Vagina (tissue), 2 donors: ENCODE results near the gene DUSP8.

Experiments
- POLR2A ChIP-seq, 2 donors: fragments of 450-650 bp; IDR thresholded peaks; one replicate each; pipeline ENCODE4 v1.6.1; 2017; ENCODE audit warnings: antibody characterized with exemption in 2 of 2, mild to moderate bottlenecking in 2 of 2, moderate library complexity in 2 of 2
- POLR2AphosphoS5 ChIP-seq, 2 donors: sonication (generic); formaldehyde crosslinking; IDR thresholded peaks; one replicate each; pipeline ENCODE4 v1.9.0; 2017; ENCODE audit warnings: antibody characterized with exemption in 2 of 2, mild to moderate bottlenecking in 2 of 2, low read depth in 1 of 2; ENCODE audit not compliant: insufficient read depth in 1 of 2
- TF ChIP-seq, protein P1 (sequence below), 3 experiments: fragments of 450-650 bp in 2 of 3; fragments of 200-600 bp in 1 of 3; sonication (generic) in 1 of 3; IDR thresholded peaks; one replicate each; pipeline ENCODE4 v1.5.1; 2017 to 2019; ENCODE audit warnings: antibody characterized with exemption in 3 of 3, mild to moderate bottlenecking in 2 of 3, moderate library complexity in 2 of 3

DNA sequence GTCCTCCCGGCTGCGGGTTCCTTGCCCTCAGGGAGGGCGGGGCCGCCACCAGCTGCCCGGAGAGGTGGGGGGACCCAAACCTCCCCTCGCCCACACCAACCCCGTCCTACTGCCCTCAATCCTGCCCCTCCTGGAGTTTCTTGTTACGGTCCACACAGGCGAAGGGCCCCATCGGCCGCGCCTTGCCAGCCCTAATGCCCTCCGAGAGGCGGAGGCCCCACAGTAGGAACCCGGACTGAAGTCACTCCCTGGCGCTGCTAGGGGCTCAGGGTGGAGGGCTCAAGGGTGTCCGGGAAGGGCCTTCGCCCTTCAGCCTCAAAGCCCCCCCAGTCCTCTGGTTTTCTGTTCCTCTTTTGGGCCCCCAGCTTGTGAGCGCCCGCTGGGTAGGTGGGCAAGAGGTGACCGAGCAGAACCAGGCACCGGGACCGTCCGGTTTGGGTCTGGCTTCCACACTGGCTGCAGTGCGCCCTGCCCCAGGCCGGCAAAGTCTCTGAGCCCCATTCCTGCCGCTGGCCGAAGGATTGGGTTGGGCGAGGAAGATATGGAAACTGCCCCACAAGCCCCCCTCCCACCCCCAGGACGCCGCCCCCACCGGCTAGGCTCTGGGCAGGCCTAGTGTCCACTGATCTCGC, 24.5 kb downstream of the DUSP8 start:
- TF ChIP-seq POLR2A (IDR thresholded peaks at IDR 0.05), result no peak
- no peak for TF ChIP-seq POLR2AphosphoS5 (IDR thresholded peaks at IDR 0.05; ENCODE audit: insufficient read depth in 1 of 2, low read depth in 1 of 2)
- TF ChIP-seq, protein P1, sequence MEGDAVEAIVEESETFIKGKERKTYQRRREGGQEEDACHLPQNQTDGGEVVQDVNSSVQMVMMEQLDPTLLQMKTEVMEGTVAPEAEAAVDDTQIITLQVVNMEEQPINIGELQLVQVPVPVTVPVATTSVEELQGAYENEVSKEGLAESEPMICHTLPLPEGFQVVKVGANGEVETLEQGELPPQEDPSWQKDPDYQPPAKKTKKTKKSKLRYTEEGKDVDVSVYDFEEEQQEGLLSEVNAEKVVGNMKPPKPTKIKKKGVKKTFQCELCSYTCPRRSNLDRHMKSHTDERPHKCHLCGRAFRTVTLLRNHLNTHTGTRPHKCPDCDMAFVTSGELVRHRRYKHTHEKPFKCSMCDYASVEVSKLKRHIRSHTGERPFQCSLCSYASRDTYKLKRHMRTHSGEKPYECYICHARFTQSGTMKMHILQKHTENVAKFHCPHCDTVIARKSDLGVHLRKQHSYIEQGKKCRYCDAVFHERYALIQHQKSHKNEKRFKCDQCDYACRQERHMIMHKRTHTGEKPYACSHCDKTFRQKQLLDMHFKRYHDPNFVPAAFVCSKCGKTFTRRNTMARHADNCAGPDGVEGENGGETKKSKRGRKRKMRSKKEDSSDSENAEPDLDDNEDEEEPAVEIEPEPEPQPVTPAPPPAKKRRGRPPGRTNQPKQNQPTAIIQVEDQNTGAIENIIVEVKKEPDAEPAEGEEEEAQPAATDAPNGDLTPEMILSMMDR (IDR thresholded peaks at IDR 0.05), result no peak
